ENCODE data around the gene DDX39B.
"Not testable (repeated sequence)": the region's sequence is repeated elsewhere in the genome, so short reads cannot be mapped to it uniquely, and the experiment has no call there.

DDX39B gene

DNA sequence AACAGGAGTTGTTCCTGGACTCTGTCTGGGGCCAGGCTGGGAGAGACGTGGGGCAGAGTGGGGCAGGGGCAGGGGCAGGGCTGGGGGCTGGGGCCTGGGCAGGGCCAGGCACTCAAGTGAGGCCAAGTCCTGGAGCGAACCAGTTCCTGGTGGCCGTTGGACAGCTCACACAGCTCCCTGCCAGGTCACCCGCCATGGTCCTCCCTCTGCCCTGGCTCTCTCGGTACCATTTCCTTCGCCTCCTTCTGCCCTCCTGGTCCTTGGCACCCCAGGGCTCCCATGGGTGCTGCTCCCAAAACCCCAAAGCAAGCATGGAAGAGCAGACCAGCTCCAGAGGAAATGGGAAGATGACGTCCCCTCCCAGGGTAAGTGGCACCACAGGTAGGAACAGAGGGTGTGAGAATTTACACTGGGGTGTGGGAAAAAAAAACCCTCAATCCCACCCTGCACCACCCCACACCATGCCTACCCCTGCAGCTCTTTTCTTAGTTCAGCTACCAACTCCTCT is 12.9 kb downstream of the DDX39B start, which contains the start of gene MCCD1:
TSS of gene MCCD1 (plus strand) at position 142 of the 508 bp plus-strand sequence. CDS start at position 195, 53 bp downstream.
- no peak for DNase-seq (ENCODE audit: low read depth)

DNA sequence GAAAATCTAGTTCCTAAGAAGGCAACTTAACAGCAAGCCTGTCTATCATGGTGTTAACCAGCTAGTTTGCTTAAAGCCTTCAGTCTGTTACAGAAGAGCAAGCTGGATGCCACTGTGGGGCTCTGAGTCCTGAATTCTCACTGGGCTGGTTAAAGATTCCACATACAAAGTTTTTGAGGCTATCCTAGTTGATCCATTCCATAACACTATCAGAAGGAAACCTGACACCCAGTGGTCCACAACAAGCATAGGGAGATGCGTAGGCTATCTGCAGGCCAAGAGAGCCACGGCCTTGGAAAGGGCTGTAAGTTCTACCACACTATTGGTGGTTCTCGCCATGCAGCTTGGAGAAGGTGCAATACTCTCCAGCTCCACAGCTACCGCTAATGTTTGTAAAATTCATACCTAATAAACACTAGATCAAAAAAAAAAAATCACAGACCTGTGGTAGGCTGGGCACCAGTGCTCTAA is 13.5 kb downstream of the DDX39B start:
- DNase-seq (ENCODE audit: low read depth): no peak

DNA sequence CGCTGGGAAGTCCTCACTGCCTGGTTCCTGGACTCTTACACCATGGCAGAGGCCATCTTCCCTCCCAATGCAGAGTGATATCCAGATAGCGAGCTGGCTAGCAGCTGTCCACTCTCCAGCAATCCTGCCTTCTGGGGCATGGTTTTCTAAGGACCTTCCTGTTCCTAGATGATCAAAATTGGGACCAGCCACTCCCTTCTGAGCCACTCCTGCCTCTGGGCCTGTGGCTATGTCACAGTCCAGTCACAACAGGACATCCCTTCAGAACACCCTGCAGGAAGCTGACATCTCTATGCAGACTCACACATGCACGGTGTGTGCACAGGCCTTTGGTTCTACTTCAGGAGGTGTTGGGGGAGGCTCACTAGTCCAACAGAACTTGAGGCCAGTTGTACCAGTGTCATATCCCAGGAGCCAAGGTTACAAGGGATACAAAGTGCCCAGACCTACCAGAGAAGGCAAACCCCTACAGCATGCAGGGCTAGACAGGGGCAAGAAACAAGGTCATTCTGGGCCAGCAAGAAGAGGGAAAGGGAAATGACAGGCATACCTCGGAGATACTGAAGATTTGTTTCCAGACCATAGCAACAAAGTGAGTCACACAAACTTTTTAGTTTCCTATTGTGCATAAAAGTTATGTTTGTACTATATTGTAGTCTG is 15.7 kb downstream of the DDX39B start:
- DNase-seq (ENCODE audit: low read depth): no peak

DNA sequence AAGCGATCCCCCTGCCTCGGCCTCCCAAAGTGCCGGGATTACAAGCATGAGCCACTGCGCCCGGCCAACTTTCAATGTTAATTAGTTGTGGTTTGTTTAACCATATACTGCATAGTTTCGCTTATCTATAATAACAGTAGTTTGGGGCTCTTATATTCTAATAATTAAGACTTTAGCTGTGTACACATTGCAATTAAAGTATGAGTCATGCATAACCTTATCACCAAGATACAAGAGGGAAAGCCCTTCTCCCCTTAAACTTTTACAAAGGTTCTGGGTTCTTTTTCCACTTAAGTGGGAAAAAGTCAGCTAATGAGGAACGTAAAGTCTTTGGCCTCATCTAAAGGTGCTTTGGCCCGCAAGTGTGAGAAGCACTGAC is 16.3 kb downstream of the DDX39B start:
- no peak for DNase-seq (ENCODE audit: low read depth)

DNA sequence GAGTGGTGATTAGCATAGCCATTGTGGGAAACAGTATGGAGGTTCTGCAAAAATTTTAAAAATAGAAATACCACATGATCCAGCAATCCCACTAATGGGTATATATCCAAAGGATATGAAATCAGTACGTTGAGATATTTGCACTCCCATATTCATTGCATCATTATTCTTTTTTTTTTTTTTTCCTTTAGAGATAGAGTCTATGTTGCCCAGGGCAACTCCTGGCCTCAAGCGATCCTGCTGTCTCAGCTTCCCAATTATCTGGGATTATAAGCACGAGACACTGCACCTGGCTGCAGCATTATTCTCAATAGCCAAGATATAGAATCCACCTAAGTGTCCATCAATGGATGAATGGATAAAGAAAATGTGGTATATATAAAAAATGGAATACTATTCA is 20.0 kb downstream of the DDX39B start:
- no peak for DNase-seq (ENCODE audit: low read depth)

DNA sequence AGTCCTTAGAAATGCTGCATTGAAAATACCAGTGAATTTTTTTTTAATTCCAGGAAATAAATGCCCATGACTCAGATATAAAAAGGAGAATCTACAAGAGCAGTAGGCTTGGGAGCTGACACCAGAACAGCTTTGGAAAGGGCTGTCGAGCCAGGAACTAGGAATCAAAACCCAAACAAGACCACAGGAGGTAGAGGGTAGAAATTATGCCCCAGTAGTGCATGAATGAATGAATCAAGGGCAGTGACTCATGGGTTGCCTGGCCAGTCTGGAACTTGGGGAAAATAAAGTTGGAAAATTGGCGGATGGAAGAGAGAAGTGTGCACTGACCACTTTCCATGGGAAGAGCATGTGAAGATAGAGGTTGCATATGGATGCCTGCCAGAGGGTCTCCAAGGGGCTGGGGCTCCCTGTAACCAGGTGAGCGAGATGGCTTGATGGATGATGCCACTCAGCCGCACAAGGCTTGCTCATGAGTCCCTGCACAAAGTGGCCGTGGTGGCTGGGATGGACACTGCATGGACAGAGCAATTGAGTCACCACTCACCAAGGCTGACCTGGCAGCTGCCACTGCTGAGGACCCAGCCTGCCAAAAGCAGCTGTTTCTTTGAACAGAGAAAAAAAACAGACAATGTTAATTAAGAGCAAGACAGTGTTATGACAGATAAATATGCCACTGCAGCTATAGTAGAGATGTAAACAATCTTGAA is 28.2 kb downstream of the DDX39B start:
- DNase-seq (ENCODE audit: low read depth): no peak

DNA sequence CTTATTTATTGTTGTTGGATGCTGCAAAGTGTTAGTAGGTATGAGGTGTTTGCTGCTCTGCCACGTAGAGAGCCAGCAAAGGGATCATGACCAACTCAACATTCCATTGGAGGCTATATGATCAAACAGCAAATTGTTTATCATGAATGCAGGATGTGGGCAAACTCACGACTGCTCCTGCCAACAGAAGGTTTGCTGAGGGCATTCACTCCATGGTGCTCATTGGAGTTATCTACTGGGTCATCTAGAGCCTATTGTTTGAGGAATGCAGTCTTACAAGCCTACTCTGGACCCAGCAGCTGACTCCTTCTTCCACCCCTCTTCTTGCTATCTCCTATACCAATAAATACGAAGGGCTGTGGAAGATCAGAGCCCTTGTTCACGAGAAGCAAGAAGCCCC is 31.8 kb downstream of the DDX39B start:
- no peak for DNase-seq (ENCODE audit: low read depth)

DNA sequence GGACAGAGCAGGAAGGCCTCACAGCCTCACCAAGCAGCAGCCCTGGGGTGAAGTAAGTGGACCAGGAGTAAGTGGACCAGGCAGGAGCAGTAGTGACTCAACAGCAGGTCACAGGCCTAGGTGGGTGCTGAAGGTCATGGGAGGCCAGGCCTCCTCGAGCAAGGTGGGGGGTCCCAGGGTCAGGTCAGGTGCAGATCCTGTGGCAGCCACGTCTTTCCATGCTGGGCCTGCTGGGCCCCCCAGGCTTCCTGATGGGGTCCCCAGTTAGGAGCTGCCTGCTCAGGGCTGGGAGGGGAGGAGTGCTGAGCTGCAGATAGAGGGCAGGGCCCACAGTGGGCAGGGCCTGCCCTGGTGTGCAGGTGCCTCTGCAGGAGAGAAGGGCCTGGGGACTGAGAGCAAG is 32.8 kb downstream of the DDX39B start:
- not testable (repeated sequence) for DNase-seq (ENCODE audit: low read depth)

DNA sequence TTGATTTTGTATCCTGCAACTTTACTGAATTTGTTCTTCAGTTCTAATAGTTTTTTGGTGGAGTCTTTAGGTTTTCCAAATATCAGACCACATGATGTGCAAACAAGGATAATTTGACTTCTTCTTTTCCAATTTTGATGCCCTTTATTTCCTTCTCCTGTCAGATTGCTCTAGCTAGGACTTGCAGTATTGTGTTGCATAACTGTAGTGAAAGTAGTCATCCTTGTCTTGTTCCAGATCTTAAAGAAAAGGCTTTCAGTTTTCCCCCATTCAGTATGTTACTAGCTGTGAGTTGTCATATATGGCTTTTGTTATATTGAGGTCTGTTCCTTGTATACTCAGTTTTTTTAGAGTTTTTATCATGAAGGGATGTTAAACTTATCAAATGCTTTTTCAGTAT is 39.2 kb downstream of the DDX39B start:
- no peak for DNase-seq (ENCODE audit: low read depth)

DNA sequence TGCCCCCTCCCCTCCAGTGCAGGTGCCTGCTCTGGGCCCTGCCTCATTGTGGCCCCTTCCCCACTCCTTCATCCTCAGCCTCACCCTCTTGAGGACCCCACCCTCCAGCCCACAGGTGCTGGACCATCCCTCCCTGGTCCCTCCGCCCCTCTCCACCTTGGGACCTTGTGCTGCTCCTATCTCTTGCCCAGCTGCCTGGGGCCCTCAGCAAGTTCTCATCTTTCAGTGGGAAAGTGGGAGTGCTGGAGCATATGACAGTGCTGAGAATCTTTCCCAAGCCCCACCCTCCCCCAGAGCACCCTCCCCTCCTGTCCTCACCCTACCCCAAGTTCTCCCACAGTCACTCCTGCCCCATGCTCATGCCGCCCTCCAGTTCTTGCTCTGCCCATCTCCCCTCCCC is 42.2 kb downstream of the DDX39B start:
- not testable (repeated sequence) for DNase-seq (ENCODE audit: low read depth)

DNA sequence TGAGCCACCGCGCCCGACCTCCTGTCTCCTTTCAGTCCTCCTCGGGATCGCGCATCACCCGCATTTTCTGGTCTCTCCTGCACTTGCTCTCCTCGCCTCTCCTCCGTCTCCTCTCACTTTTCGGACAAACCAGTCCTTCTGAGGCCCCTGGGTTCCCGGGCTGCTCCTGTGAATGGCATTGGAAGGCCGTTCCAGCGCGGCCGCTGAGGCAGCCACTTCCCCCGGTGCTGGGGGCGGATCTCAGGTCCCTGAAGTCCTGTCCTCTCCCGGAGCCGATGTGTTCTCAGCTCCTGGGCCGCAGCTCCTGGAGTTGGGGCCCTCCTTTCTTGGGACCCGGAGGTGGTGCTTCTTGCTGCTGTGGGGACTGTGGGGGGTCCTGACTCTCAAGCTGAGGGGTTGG is 43.1 kb downstream of the DDX39B start:
- no peak for DNase-seq (ENCODE audit: low read depth)

DNA sequence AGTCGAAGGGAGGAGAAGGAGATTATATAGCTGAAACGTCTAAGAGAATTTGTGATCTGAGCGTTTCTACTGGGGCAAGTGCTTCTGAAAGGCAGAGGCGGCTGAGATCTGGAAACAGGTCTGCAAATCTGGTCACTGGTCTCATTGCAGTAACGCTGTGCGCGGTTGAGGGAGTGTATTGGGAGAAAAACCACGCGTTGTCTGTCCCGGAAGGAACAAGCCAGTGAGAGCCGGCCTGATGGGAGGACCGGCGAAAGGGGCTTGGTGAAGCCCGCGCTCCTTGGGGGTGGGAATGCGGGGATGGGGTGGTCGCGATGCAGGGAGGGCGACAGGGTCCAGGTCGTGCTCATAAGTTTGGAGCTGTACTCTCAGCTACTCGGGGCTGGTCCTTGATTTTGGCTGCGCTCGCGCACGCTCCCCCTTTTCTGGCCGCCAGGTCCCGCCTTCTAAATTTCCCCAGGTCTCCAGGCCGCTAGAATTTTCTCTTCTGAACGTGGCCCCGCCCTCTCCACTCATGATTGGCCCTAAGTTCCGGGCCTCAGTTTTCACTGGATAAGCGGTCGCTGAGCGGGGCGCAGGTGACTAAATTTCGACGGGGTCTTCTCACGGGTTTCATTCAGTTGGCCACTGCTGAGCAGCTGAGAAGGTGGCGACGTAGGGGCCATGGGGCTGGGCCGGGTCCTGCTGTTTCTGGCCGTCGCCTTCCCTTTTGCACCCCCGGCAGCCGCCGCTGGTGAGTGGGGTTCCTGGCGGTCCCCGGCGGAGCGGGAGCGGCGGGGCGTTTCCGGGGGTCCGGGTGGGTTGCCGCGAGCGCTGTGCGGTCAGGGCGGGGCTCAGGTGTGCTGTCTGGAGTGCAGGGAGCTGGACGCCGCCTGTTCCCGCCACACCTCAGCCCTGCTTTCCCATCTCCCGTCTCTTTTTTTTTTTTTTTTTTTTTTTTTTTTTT is 44.0 kb downstream of the DDX39B start, which contains the start of gene MICB:
TSS of gene MICB (plus strand) at position 615 of the 946 bp plus-strand sequence. CDS start at position 664, 49 bp downstream.
- peak; percentile 76 for DNase-seq (ENCODE audit: low read depth)

DNA sequence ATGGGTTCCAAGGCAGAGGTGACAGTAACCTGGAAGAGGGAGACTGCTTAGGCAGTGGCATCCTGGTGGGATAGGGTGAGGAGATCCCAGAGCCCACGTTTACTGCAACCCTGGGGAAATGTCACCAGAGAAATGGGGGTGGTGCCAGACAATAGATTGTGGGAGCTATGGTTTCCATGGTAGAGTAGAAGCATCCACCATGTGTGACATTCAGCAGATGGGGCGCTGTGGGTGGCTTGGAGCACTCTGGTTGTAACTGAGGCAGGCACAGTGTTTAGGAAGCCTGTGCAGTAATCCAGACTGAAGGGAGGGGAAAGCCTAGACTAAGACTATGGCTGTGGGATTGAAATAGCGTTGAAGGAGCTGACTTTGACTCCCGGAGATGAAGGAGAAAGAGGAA is 45.0 kb downstream of the DDX39B start:
- not testable (repeated sequence) for DNase-seq (ENCODE audit: low read depth)

DNA sequence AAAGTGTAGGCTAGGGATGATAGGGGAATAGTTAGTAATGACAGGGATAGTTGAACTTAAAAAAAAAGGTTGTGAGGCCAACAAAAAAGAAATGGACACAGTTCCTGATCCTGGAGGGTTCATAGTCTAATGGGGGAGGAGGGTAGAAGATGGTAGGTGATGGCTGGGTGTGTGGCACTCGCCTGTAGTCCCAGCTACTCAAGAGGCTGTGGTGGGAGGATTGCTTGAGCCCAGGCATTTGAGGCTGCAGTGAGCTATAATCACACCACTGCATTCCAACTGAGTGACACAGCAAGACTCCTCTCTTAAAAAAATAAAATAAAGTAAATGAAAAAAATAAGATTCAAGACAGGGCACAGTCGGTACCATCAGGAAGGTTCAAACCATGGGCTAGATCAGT is 46.2 kb downstream of the DDX39B start:
- DNase-seq (ENCODE audit: low read depth): no peak

DNA sequence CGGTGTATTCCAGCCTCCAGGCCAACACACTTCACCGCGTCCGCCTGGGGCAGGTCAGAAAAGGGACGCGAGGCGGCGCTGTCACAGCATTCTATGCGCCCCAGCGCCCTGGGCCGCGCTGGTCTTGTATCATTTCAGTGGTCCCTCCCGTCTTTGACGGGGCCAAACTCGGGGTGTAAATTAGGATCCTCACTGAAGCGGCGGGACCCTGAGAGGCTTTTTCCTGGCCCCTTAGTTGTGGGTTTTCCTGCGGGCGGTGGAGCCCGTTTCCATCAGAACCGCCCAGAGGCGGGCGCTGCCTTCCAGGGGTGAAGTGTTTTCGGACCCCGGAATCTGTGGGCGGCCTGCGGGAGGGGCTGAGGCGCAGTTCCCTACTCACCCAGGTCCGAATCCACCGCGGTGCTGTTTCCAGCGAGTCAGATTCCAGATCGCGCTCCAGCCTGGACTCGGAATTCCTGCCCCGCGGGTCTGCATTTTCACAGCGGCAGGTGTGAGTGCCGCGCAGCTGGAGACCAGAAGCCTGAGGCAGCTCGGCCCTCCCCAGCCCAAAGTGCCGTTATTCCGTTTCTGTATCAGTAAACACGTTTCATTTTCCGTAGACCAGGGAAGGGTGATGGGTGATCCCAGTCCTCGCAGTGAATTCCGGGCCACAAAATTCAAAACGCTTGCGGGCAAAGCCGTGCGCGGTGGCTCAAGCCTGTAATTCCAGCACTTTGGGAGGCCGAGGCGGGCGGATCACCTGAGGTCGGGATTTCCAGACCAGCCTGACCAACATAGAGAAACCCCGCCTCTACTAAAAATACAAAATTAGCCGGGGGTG is 47.7 kb downstream of the DDX39B start:
- DNase-seq (ENCODE audit: low read depth): peak; percentile 63

DNA sequence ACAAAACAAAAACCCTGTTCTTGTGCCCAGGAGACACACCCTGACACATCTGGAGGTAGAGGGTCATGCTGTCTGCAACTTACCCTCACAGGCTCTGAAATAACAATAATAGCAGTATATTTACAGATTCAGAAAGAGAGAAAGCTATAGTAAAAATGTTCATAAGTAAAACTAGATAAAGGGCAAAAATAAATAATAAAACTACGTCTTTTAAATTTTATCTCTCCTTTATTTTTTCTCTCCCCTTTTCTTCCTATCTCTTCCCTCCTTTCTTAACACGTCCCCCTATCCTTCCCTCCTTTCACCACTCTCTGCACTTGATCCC is 48.3 kb downstream of the DDX39B start:
- DNase-seq (ENCODE audit: low read depth): not testable (repeated sequence)

DNA sequence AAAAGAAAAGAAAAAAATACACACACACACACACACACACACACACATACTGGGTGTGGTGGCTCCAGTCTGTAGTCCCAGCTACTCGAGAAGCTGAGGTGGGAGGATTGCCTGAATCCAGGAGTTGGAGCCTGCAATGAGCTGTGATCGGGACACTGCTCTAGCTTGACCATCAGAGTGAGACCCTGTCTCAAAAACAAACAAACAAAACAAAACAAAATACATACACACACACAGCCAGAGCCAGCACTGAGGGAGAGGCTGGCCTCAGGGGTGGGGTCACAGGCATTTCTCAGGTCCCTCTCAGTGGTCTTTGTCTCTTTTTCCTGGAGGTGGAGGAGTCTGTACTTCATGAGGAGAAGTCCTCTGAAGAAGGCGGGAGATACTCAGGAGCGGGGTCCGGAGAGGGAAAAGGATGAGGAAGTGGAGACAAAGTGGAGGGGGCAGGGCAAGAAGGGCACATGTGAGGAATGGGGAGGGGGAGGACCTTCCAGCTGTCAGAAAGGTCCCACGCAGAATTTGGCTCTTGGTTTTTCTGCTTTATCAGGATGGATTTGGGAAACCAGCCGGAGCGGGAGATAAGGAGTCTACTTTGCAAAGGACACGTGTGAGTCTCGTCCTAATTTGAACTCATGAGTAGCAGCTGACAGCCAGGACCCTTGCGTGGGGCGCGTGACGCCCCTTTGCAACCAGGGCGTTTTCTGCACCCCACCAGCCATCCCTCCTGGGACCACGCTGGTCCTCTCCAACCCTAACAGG is 51.5 kb downstream of the DDX39B start:
- no peak for DNase-seq (ENCODE audit: low read depth)

DNA sequence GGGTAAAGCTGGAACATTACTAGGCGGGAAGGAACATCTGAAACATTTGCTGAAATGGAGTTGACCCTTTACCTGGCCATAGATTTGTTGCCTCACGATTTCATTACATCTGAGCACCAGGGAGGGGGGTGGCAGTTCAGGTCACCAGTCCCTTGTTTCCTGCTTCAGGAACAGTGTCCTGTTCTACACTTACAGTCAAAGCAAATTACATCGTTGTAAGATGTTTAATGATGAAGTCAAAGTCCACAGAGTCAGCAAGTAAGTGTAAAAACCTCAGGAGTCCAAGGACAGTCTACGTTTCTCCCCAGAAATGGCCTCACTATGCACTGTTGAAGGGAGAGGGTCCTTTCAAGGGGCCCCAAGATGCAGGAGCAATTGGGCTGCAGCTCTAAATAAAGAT is 52.7 kb downstream of the DDX39B start:
- DNase-seq (ENCODE audit: low read depth): no peak

DNA sequence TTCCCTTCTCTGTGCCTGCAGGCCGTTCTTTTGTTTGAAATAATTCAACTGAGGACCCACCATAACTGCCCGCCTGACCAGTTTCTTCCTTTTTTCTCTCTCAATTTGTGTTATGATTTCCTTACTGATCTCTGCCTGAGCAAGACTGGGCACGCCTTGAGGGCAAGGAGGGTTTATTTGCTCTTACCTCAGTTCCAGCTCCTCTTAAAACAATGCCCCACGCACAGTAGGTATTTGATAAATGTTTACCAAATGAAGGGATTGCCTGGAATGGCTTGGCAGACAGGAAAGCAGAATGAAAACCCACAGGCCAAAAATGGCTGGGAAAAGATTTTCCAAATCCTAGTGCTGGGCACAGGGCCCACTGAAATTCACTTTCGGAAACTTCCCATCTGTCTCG is 54.1 kb downstream of the DDX39B start:
- DNase-seq (ENCODE audit: low read depth): not testable (repeated sequence)

DNA sequence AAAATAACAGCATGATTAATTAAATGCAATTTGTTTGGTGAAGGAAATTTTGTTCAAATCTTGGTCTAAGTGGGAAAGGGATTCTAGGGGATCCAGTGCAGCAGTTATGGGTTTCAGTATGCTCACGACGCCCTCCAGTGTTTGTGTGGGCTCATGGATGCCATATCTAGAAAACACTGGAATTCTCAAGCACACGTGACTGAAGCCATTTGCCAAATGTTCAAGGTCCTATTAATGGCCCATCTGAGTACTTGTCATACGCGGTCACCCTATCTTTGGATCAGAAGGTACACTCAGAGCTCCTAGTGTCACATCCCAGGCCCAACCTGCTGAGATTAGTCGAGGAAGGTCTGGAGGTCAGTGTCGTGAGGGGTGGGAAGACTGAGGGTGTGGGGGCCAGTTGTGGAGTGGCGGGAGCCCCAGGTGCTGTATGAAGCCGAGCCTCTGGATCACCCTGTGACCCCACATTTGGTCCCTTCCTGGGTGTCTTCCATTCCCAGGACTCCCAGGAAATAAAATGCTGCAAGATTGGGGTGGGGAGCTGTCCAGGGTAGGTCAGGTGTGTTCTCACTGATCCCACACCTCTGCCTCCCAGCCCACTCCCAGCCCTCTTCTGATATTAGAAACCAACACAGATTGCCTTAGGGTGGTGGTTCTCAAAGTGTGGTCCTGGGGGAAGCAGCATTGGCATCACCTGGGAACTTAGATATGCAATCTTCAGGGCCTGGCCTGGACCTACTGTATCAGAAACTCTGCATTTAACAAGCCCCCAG is 55.6 kb downstream of the DDX39B start:
- DNase-seq (ENCODE audit: low read depth): not testable (repeated sequence)

Data from stimulated activated CD8-positive, alpha-beta memory T cell treated with anti-CD3 and anti-CD28 coated beads, Interleukin-12 subunit alpha, Interleukin-12 subunit beta, amount 100 ng/mL, for 1 hour (primary cell).